Memory B cell (primary cell): ENCODE measurements around the gene PLPP3.

ENCODE experiments used
- ATAC-seq: fragments of 150-1000 bp; cut with Tn5 transposase; 2 replicates; pipeline ENCODE4 v1.10.0; 2021; ENCODE audit warnings: low read depth, mild to moderate bottlenecking, moderate library complexity
- DNase-seq, 2 donors: peaks; one replicate each; pipeline ENCODE4 v3.0.0; 2022; ENCODE audit warnings: low spot score in 2 of 2
- H3K27ac Mint-ChIP-seq: one replicate; pipeline ENCODE4 v1.8.0; 2022; ENCODE audit warnings: mild to moderate bottlenecking, moderate library complexity, mixed read lengths
- H3K27me3 Mint-ChIP-seq: one replicate; pipeline ENCODE4 v1.8.0; 2022; ENCODE audit warnings: mixed read lengths
- H3K36me3 Mint-ChIP-seq: one replicate; pipeline ENCODE4 v1.8.0; 2022; ENCODE audit warnings: mild to moderate bottlenecking, mixed read lengths
- H3K4me1 Mint-ChIP-seq: one replicate; pipeline ENCODE4 v1.8.0; 2022; ENCODE audit warnings: mixed read lengths
- H3K4me3 Mint-ChIP-seq: one replicate; pipeline ENCODE4 v1.8.0; 2022; ENCODE audit warnings: mild to moderate bottlenecking, moderate library complexity, mixed read lengths
- H3K9me3 Mint-ChIP-seq: one replicate; pipeline ENCODE4 v1.8.0; 2022; ENCODE audit warnings: mixed read lengths

Gene PLPP3

GRCh38 chr1:56473582-56474270, 105.6 kb downstream of the PLPP3 start:
- H3K4me1 Mint-ChIP-seq = peaks cover 32% of the 10 kb centered on the region
- no peaks in the 10 kb centered on the region for H3K36me3 Mint-ChIP-seq
- no peak for ATAC-seq

GRCh38 chr1:56472860-56473259, 106.5 kb downstream of the PLPP3 start:
- Mint-ChIP-seq H3K27me3 (peaks cover 3% of the 10 kb centered on the region), H3K36me3 (no peaks in the 10 kb centered on the region), H3K4me3 (peak overlapping the region; percentile 37), H3K9me3 (no peaks in the 10 kb centered on the region), H3K27ac (peak overlapping the region; percentile 19), H3K4me1 (peaks cover 28% of the 10 kb centered on the region)
- ATAC-seq (peak; percentile 98), DNase-seq (peak; percentile 27 to 54)

More at GRCh38 chr1:56473582-56474270, 105.6 kb downstream of the PLPP3 start:
- Mint-ChIP-seq H3K9me3 (no peaks in the 10 kb centered on the region), H3K27ac (no peak overlapping the region), H3K4me3 (no peak overlapping the region), H3K27me3 (peaks cover 9% of the 10 kb centered on the region)
- no peak for DNase-seq

- ATAC-seq (no peak), DNase-seq (no peak)
- peaks cover 26% of the 10 kb centered on the region for H3K4me1 Mint-ChIP-seq
- H3K9me3 Mint-ChIP-seq = peaks cover under 1% of the 10 kb centered on the region
- H3K4me3 Mint-ChIP-seq = no peak overlapping the region
- H3K27me3 Mint-ChIP-seq = peaks cover under 1% of the 10 kb centered on the region
- H3K36me3 Mint-ChIP-seq = no peaks in the 10 kb centered on the region
- H3K27ac Mint-ChIP-seq = no peak overlapping the region
Observed at GRCh38 chr1:56469640-56470371, 109.6 kb downstream of the PLPP3 start.

GRCh38 chr1:56468518-56468917, 110.8 kb downstream of the PLPP3 start:
- Mint-ChIP-seq H3K4me1 (peaks cover 22% of the 10 kb centered on the region), H3K27me3 (peaks cover 2% of the 10 kb centered on the region), H3K9me3 (peaks cover 2% of the 10 kb centered on the region), H3K36me3 (no peaks in the 10 kb centered on the region), H3K4me3 (no peak overlapping the region), H3K27ac (no peak overlapping the region)
- DNase-seq (no peak), ATAC-seq (no peak)

GRCh38 chr1:56466538-56466937, 112.8 kb downstream of the PLPP3 start:
- Mint-ChIP-seq H3K36me3 (no peaks in the 10 kb centered on the region), H3K9me3 (peaks cover 2% of the 10 kb centered on the region), H3K27me3 (peaks cover 2% of the 10 kb centered on the region), H3K4me1 (peaks cover 22% of the 10 kb centered on the region), H3K4me3 (no peak overlapping the region), H3K27ac (no peak overlapping the region)
- DNase-seq (no peak), ATAC-seq (no peak)

- H3K9me3 Mint-ChIP-seq = peaks cover 2% of the 10 kb centered on the region
- DNase-seq = no peak
- peaks cover 9% of the 10 kb centered on the region for H3K4me1 Mint-ChIP-seq
Observed at GRCh38 chr1:56464294-56464693, 115.1 kb downstream of the PLPP3 start.

GRCh38 chr1:56463376-56463775, 116.0 kb downstream of the PLPP3 start:
- H3K27me3 Mint-ChIP-seq = peaks cover 2% of the 10 kb centered on the region
- no peak for DNase-seq

More at GRCh38 chr1:56464294-56464693, 115.1 kb downstream of the PLPP3 start:
- Mint-ChIP-seq H3K36me3 (no peaks in the 10 kb centered on the region), H3K27ac (no peak overlapping the region), H3K27me3 (peaks cover 2% of the 10 kb centered on the region), H3K4me3 (no peak overlapping the region)
- ATAC-seq = no peak

GRCh38 chr1:56462209-56462608, 117.2 kb downstream of the PLPP3 start:
- no peaks in the 10 kb centered on the region for H3K36me3 Mint-ChIP-seq
- no peak overlapping the region for H3K4me3 Mint-ChIP-seq
- DNase-seq = no peak
- H3K27me3 Mint-ChIP-seq = peaks cover 2% of the 10 kb centered on the region
- peaks cover 2% of the 10 kb centered on the region for H3K9me3 Mint-ChIP-seq
- peaks cover 9% of the 10 kb centered on the region for H3K4me1 Mint-ChIP-seq
- no peak for ATAC-seq
- H3K27ac Mint-ChIP-seq = no peak overlapping the region

More at GRCh38 chr1:56463376-56463775, 116.0 kb downstream of the PLPP3 start:
- Mint-ChIP-seq H3K36me3 (no peaks in the 10 kb centered on the region), H3K4me1 (peaks cover 9% of the 10 kb centered on the region), H3K27ac (no peak overlapping the region), H3K4me3 (no peak overlapping the region), H3K9me3 (peaks cover 2% of the 10 kb centered on the region)
- no peak for ATAC-seq

- peaks cover 4% of the 10 kb centered on the region for H3K27me3 Mint-ChIP-seq
- no peak overlapping the region for H3K4me3 Mint-ChIP-seq
- peaks cover 9% of the 10 kb centered on the region for H3K4me1 Mint-ChIP-seq
- no peak for DNase-seq
- H3K27ac Mint-ChIP-seq = peak overlapping the region; percentile 3
- no peaks in the 10 kb centered on the region for H3K36me3 Mint-ChIP-seq
- H3K9me3 Mint-ChIP-seq = peaks cover 2% of the 10 kb centered on the region
- ATAC-seq = no peak
Observed at GRCh38 chr1:56461158-56462127, 117.9 kb downstream of the PLPP3 start.

GRCh38 chr1:56459260-56459659, 120.1 kb downstream of the PLPP3 start:
- Mint-ChIP-seq H3K9me3 (no peaks in the 10 kb centered on the region), H3K4me1 (peaks cover 12% of the 10 kb centered on the region), H3K36me3 (no peaks in the 10 kb centered on the region), H3K4me3 (no peak overlapping the region), H3K27me3 (peaks cover 2% of the 10 kb centered on the region), H3K27ac (no peak overlapping the region)
- DNase-seq = no peak
- ATAC-seq = no peak

GRCh38 chr1:56457756-56458375, 121.5 kb downstream of the PLPP3 start:
- Mint-ChIP-seq H3K9me3 (no peaks in the 10 kb centered on the region), H3K27ac (no peak overlapping the region), H3K36me3 (no peaks in the 10 kb centered on the region), H3K27me3 (peaks cover 2% of the 10 kb centered on the region), H3K4me1 (peaks cover 12% of the 10 kb centered on the region), H3K4me3 (no peak overlapping the region)
- ATAC-seq = no peak
- no peak for DNase-seq

GRCh38 chr1:56456435-56457101, 122.8 kb downstream of the PLPP3 start:
- no peaks in the 10 kb centered on the region for H3K9me3 Mint-ChIP-seq
- H3K36me3 Mint-ChIP-seq = no peaks in the 10 kb centered on the region
- DNase-seq = no peak
- no peak overlapping the region for H3K4me3 Mint-ChIP-seq
- H3K27me3 Mint-ChIP-seq = peaks cover 2% of the 10 kb centered on the region
- no peak for ATAC-seq
- no peak overlapping the region for H3K27ac Mint-ChIP-seq
- peaks cover 3% of the 10 kb centered on the region for H3K4me1 Mint-ChIP-seq
